SK-N-SH (cell line): ENCODE data around the gene C10orf120. TPM values are rescaled to one million over a fixed set of nuclear protein-coding genes. Genes with fewer than 3 reads are reported as not detected.

Experiments
- CTCF ChIA-PET: fragments of 300-600, 350-600 bp; formaldehyde crosslinking; extraction: SDS; loops from one replicate; lab custom pipeline; 2021; lab: Yijun Ruan, JAX
- POLR2A ChIA-PET: fragments of 350-600 bp; sonication (Branson Sonifier 250); formaldehyde crosslinking; extraction: SDS; loops from one replicate; lab custom pipeline; 2020; ENCODE audit warnings: antibody characterized with exemption, inconsistent platforms; lab: Yijun Ruan, JAX
- DNase-seq: peaks from one replicate; pipeline ENCODE4 v3.0.0; 2012
- H2AFZ ChIP-seq: fragments of 200-600 bp; sonication (generic); 2 replicates; pipeline ENCODE4 v1.8.1; 2016; ENCODE audit warnings: antibody characterized with exemption, mild to moderate bottlenecking, low read depth
- H3F3A ChIP-seq: fragments of 200-600 bp; sonication (generic); replicated peaks from 2 replicates; pipeline ENCODE3; 2016; ENCODE audit warnings: antibody characterized with exemption, mild to moderate bottlenecking; ENCODE audit not compliant: insufficient read depth
- H3K27ac ChIP-seq, 2 experiments: fragments of 200-500 bp in 1 of 2; fragments of 200-600 bp in 1 of 2; sonication (Bioruptor generic) in 1 of 2; sonication (generic), shearing (Covaris generic) in 1 of 2; 2 replicates each; pipeline versions ENCODE4 v1.5.1 to v1.6.1; 2014 to 2016; ENCODE audit warnings: low read depth in 2 of 2, inconsistent platforms in 1 of 2, low read length in 1 of 2, mild to moderate bottlenecking in 1 of 2, mixed read lengths in 1 of 2
- H3K27me3 ChIP-seq: fragments of 200-600 bp; sonication (generic), shearing (Covaris generic); 2 replicates; pipeline ENCODE4 v1.6.1; 2016; ENCODE audit warnings: mixed run types; ENCODE audit not compliant: insufficient read depth
- H3K36me3 ChIP-seq, 2 experiments: fragments of 200-500 bp in 1 of 2; fragments of 200-600 bp in 1 of 2; sonication (Bioruptor generic) in 1 of 2; sonication (generic) in 1 of 2; replicated peaks in 1 of 2; 2 replicates each; pipeline versions ENCODE3 to v1.5.1; 2014 to 2016; ENCODE audit warnings: low read length in 1 of 2, mild to moderate bottlenecking in 1 of 2; ENCODE audit not compliant: insufficient read depth in 2 of 2, control insufficient read depth in 1 of 2
- H3K4me1 ChIP-seq, 2 experiments: fragments of 200-500 bp in 1 of 2; fragments of 200-600 bp in 1 of 2; sonication (Bioruptor generic) in 1 of 2; sonication (generic), shearing (Covaris generic) in 1 of 2; 2 replicates each; pipeline versions ENCODE4 v1.5.1 to v1.6.1; 2014 to 2016; ENCODE audit warnings: low read depth in 1 of 2, low read length in 1 of 2, mixed run types in 1 of 2; ENCODE audit not compliant: insufficient read depth in 2 of 2, control insufficient read depth in 1 of 2
- H3K4me2 ChIP-seq: fragments of 200-600 bp; sonication (generic), shearing (Covaris generic); 2 replicates; pipeline ENCODE4 v1.6.1; 2017; ENCODE audit warnings: mixed run types
- H3K4me3 ChIP-seq, 2 experiments: fragments of 200-500 bp in 1 of 2; fragments of 200-600 bp in 1 of 2; sonication (Bioruptor generic) in 1 of 2; sonication (generic), shearing (Covaris generic) in 1 of 2; 2 replicates each; pipeline versions ENCODE4 v1.5.1 to v1.8.1; 2014 to 2016; ENCODE audit warnings: low read depth in 2 of 2, inconsistent platforms in 1 of 2, low read length in 1 of 2, mild to moderate bottlenecking in 1 of 2, mixed read lengths in 1 of 2, moderate library complexity in 1 of 2
- H3K79me2 ChIP-seq: fragments of 200-600 bp; sonication (generic); 2 replicates; pipeline ENCODE4 v1.8.1; 2017; ENCODE audit warnings: mild to moderate bottlenecking; ENCODE audit not compliant: insufficient read depth
- H3K9ac ChIP-seq: fragments of 200-600 bp; sonication (generic); 2 replicates; pipeline ENCODE4 v1.6.1; 2017; ENCODE audit warnings: mixed run types
- H3K9me2 ChIP-seq: fragments of 200-600 bp; sonication (generic); 2 replicates; pipeline ENCODE4 v1.6.1; 2017; ENCODE audit warnings: mixed run types
- H3K9me3 ChIP-seq: fragments of 200-600 bp; sonication (generic); 2 replicates; pipeline ENCODE4 v1.6.1; 2017; ENCODE audit warnings: mixed run types, mild to moderate bottlenecking, moderate library complexity
- H4K20me1 ChIP-seq: fragments of 200-600 bp; sonication (generic); 2 replicates; pipeline ENCODE4 v1.6.1; 2017; ENCODE audit warnings: mild to moderate bottlenecking, mixed run types; ENCODE audit not compliant: insufficient read depth
- CHD2 ChIP-seq: fragments of 150-350 bp; IDR thresholded peaks from 2 replicates; pipeline ENCODE4 v1.6.1; 2018; ENCODE audit warnings: low read length; ENCODE audit not compliant: partially characterized antibody
- CTCF ChIP-seq: fragments of 200-600 bp; sonication (generic); IDR thresholded peaks from 2 replicates; pipeline ENCODE4 v1.6.1; 2017; ENCODE audit warnings: antibody characterized with exemption, mild to moderate bottlenecking, moderate library complexity
- ELF1 ChIP-seq: IDR thresholded peaks from 2 replicates; pipeline ENCODE4 v1.4.0; 2012
- EP300 ChIP-seq, 2 experiments: IDR thresholded peaks; 2 replicates each; pipeline versions ENCODE4 v1.4.0 to v1.6.1; 2012; ENCODE audit warnings: borderline replicate concordance in 1 of 2, low read depth in 1 of 2, low read length in 1 of 2
- EZH2phosphoT487 ChIP-seq: fragments of 200-600 bp; sonication (generic); IDR thresholded peaks from 2 replicates; pipeline ENCODE4 v1.6.1; 2017; ENCODE audit warnings: low read depth, mixed run types, mild to moderate bottlenecking, antibody characterized with exemption, moderate library complexity, borderline replicate concordance
- FOXJ3 ChIP-seq: sonication (generic); formaldehyde crosslinking; IDR thresholded peaks from 2 replicates; pipeline ENCODE4 v1.5.1; 2020; ENCODE audit warnings: mild to moderate bottlenecking, missing genetic modification reagents
- GATA2 ChIP-seq: sonication (generic); formaldehyde crosslinking; IDR thresholded peaks from 2 replicates; pipeline ENCODE4 v1.5.0; 2020; ENCODE audit warnings: mild to moderate bottlenecking, missing genetic modification reagents
- JUND ChIP-seq: IDR thresholded peaks from 2 replicates; pipeline ENCODE4 v1.4.0; 2012
- MXI1 ChIP-seq: IDR thresholded peaks from 2 replicates; pipeline ENCODE4 v1.6.1; 2012; ENCODE audit warnings: mild to moderate bottlenecking, low read depth, low read length, improper control_type of control experiment
- POLR2AphosphoS5 ChIP-seq: IDR thresholded peaks from 2 replicates; pipeline ENCODE4 v1.6.1; 2012; ENCODE audit warnings: low read depth, low read length
- RAD21 ChIP-seq: IDR thresholded peaks from 2 replicates; pipeline ENCODE4 v1.6.1; 2012; ENCODE audit warnings: mild to moderate bottlenecking, low read length
- RCOR1 ChIP-seq: fragments of 150-350 bp; IDR thresholded peaks from 2 replicates; pipeline ENCODE4 v1.6.1; 2017; ENCODE audit warnings: antibody characterized with exemption, low read length
- RFX5 ChIP-seq: IDR thresholded peaks from 2 replicates; pipeline ENCODE4 v1.6.1; 2012; ENCODE audit warnings: mild to moderate bottlenecking, improper control_type of control experiment, low read length
- TAF1 ChIP-seq: IDR thresholded peaks from 2 replicates; pipeline ENCODE4 v1.6.1; 2012; ENCODE audit warnings: low read depth, mild to moderate bottlenecking, low read length, moderate library complexity, borderline replicate concordance
- TCF12 ChIP-seq: IDR thresholded peaks from 2 replicates; pipeline ENCODE4 v1.4.0; 2012
- YY1 ChIP-seq: IDR thresholded peaks from 2 replicates; pipeline ENCODE4 v1.4.0; 2012; ENCODE audit warnings: low read depth, mild to moderate bottlenecking
- WGBS: methylation state at CpG from one replicate; pipeline ENCODE4 v1.1.6; 2017; ENCODE audit warnings: low lambda C conversion rate; 5-methylcytosine and 5-hydroxymethylcytosine counted together
- polyA plus RNA-seq, 3 experiments: library from polyadenylated mRNA; depleted of rRNA; stranded (reverse); fragments of >200 nt; gene quantifications; 2 replicates each; pipeline ENCODE4 v1.2.3, GENCODE V29; 2012
- TF ChIP-seq, protein P1 (sequence below): IDR thresholded peaks from 2 replicates; pipeline ENCODE4 v1.4.0; 2012; ENCODE audit warnings: low read depth, borderline replicate concordance
- TF ChIP-seq, protein P2 (sequence below): IDR thresholded peaks from 2 replicates; pipeline ENCODE4 v1.4.0; 2012; ENCODE audit warnings: low read depth
- TF ChIP-seq, protein P3 (sequence below): IDR thresholded peaks from 2 replicates; pipeline ENCODE4; 2012
- TF ChIP-seq, protein P4 (sequence below): fragments of 150-350 bp; IDR thresholded peaks from 2 replicates; pipeline ENCODE4 v1.6.1; 2017; ENCODE audit warnings: antibody characterized with exemption, low read length, low read depth, borderline replicate concordance

The C10orf120 gene
- polyA plus RNA-seq, 1 of the 3 experiments (the other 2 are of a cell fraction), result not detected

DNA sequence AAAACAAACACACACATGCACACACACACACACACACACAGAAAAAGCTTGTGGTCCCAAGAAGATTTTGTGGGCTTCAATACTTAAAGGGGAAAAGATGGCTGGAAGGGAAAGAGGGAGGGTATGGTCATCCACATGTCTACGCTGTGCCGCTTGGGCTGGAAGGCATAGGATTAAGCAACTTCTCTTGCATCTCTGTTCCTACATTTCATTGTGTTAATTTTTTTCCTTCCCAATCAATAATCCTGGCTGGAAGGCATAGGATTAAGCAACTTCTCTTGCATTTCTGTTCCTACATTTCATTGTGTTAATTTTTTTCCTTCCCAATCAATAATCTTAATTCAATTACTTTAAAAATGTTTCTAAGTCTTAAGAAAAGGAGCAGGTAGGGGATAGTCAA, 30.6 kb downstream of the C10orf120 start:
- Histone ChIP-seq H3F3A (no peaks in the 10 kb centered on the region), H3K79me2 (no peaks in the 10 kb centered on the region), H3K4me3 (no peak overlapping the region), H4K20me1 (no peaks in the 10 kb centered on the region), H3K27me3 (no peaks in the 10 kb centered on the region; the same call in 1 of the 2 replicates), H3K36me3 (no peaks in the 10 kb centered on the region), H3K9me3 (no peaks in the 10 kb centered on the region), H3K9ac (no peak overlapping the region), H3K4me1 (peaks cover 0 to 3% of the 10 kb centered on the region in 2 experiments; a peak in 1 of 4 replicates), H3K4me2 (no peak overlapping the region), H3K9me2 (no peaks in the 10 kb centered on the region), H3K27ac (no peak overlapping the region), H2AFZ (no peak overlapping the region)
- ChIA-PET POLR2A (no interaction called here), CTCF (interaction anchor here (2.1 kb wide), 1 partner anchor 20 kb away, joined by 5 read pairs; no protein-coding TSS in a partner anchor)
- 73% methylated on average over 2 of the region's 2 CpGs for WGBS
- DNase-seq, result no peak
- TF ChIP-seq FOXJ3 (CRISPR knock-in tag) (no peak), RCOR1 (no peak), TAF1 (no peak), TCF12 (no peak), MXI1 (no peak), EZH2phosphoT487 (no peak), RFX5 (no peak), EP300 (IDR thresholded peaks at IDR 0.05; ENCODE audit: borderline replicate concordance in 1 of 2, low read depth in 1 of 2, low read length in 1 of 2) (no peak), POLR2AphosphoS5 (no peak), GATA2 (CRISPR knock-in tag) (no peak), RAD21 (no peak)
- TF ChIP-seq, protein P1, sequence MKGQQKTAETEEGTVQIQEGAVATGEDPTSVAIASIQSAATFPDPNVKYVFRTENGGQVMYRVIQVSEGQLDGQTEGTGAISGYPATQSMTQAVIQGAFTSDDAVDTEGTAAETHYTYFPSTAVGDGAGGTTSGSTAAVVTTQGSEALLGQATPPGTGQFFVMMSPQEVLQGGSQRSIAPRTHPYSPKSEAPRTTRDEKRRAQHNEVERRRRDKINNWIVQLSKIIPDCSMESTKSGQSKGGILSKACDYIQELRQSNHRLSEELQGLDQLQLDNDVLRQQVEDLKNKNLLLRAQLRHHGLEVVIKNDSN, result no peak
- TF ChIP-seq, protein P2, sequence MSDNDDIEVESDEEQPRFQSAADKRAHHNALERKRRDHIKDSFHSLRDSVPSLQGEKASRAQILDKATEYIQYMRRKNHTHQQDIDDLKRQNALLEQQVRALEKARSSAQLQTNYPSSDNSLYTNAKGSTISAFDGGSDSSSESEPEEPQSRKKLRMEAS, result no peak
- TF ChIP-seq, protein P3, sequence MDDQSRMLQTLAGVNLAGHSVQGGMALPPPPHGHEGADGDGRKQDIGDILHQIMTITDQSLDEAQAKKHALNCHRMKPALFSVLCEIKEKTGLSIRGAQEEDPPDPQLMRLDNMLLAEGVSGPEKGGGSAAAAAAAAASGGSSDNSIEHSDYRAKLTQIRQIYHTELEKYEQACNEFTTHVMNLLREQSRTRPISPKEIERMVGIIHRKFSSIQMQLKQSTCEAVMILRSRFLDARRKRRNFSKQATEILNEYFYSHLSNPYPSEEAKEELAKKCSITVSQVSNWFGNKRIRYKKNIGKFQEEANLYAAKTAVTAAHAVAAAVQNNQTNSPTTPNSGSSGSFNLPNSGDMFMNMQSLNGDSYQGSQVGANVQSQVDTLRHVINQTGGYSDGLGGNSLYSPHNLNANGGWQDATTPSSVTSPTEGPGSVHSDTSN, result no peak

- Histone ChIP-seq H3K9me3 (no peaks in the 10 kb centered on the region), H2AFZ (no peak overlapping the region), H3K4me2 (no peak overlapping the region), H3K4me3 (no peak overlapping the region), H3K36me3 (no peaks in the 10 kb centered on the region), H3K27ac (no peak overlapping the region), H3K27me3 (no peaks in the 10 kb centered on the region; the same call in 1 of the 2 replicates), H3K4me1 (no peaks in the 10 kb centered on the region), H4K20me1 (no peaks in the 10 kb centered on the region), H3K9me2 (no peaks in the 10 kb centered on the region), H3K79me2 (no peaks in the 10 kb centered on the region), H3K9ac (no peak overlapping the region), H3F3A (no peaks in the 10 kb centered on the region)
- 15% methylated on average over 4 of the region's 4 CpGs for WGBS
- POLR2A ChIA-PET, result no interaction called here
- DNase-seq, result no peak
- CTCF ChIA-PET, result no interaction called here
- TF ChIP-seq RCOR1 (no peak), CHD2 (no peak), EP300 (IDR thresholded peaks at IDR 0.05; ENCODE audit: borderline replicate concordance in 1 of 2, low read depth in 1 of 2, low read length in 1 of 2) (no peak), RFX5 (no peak), ELF1 (no peak), POLR2AphosphoS5 (no peak), CTCF (no peak), JUND (no peak), YY1 (no peak)
- TF ChIP-seq, protein P3, result no peak
- TF ChIP-seq, protein P1, result no peak
- TF ChIP-seq, protein P4, sequence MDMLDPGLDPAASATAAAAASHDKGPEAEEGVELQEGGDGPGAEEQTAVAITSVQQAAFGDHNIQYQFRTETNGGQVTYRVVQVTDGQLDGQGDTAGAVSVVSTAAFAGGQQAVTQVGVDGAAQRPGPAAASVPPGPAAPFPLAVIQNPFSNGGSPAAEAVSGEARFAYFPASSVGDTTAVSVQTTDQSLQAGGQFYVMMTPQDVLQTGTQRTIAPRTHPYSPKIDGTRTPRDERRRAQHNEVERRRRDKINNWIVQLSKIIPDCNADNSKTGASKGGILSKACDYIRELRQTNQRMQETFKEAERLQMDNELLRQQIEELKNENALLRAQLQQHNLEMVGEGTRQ, result no peak
- TF ChIP-seq, protein P2, result no peak
Observed at GRCh38 chr10:122665946-122666345, 33.7 kb downstream of the C10orf120 start.
